Measurements from ENCODE around the gene REV1. TPM values are rescaled to one million over a fixed set of nuclear protein-coding genes. Genes with fewer than 3 reads are reported as not detected.

REV1 gene
- total and polyA plus RNA-seq, 9 of the 15 experiments (the other 6 are each of a cell fraction or from before 2014, with no cell fraction given) = 12.8 to 54.4 (median 29.6) TPM

DNA sequence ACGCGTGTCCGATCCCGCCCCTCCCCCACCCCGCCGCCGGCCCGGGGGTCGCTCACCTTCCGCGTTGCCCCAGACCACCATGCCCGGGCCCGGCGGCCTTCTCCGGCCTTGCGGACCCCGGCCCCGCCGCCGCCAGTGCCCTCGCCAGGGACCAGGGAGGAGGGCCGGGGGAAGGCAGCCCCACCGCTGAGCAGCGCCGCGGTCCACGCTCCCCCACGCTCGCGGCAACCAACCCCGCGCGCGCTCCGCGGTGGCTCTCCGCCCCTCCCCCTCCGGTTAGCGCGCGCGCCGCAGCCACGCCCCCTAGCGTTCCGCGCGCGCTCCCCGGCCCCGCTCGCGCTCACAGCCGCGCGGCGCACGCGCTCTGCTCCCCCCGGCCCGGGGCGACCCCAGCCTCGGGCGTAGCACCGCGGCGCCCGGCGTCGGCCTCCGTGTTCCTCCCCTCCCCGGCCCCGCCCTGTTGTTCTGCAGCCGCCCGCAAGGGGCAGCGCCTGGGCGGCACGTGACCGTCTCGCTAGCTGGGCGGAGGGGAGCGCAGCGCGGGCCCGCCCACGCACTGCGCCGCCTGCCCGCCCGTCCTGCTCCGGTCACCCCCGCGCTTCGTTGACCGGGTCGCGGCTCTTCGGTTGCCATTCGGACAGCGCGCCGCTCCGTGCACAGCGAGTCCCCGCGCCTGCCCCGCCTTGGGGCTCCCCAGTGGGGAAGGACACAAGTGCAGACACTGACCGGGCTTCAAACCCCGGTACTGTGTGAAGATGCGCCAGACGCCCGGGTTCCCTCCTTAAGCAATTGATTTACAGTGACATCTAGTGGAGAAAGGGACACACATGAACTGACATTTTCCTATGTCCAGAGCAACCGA lies at the start of gene REV1 (continued):
- TF ChIP-seq TCF3 (CRISPR knock-in tag; IDR thresholded peaks at IDR 0.05) (peak; percentile 32; the same call in 1 of the 2 replicates), CHD4 (IDR thresholded peaks at IDR 0.05; ENCODE audit: insufficient read depth, insufficient replicate concordance, low read depth, low read length, poor library complexity, severe bottlenecking) (no peak), ZC3H8 (IDR thresholded peaks at IDR 0.05) (no peak), BRD9 (IDR thresholded peaks at IDR 0.05; ENCODE audit: low read depth, partially characterized antibody) (peak; percentile 79), ETS2 (tag; IDR thresholded peaks at IDR 0.05; ENCODE audit: borderline replicate concordance, poor library complexity, severe bottlenecking) (no peak), LCOR (CRISPR knock-in tag; IDR thresholded peaks at IDR 0.05) (no peak), MAFK (IDR thresholded peaks at IDR 0.05; ENCODE audit: low read length) (no peak), ZNF507 (tag; conservative IDR thresholded peaks at IDR 0.05) (no peak), ZNF561 (CRISPR knock-in tag; conservative IDR thresholded peaks at IDR 0.05) (no peak), GTF2A2 (tag; IDR thresholded peaks at IDR 0.05) (no peak), ZNF586 (CRISPR knock-in tag; conservative IDR thresholded peaks at IDR 0.05) (no peak), ZZZ3 (IDR thresholded peaks at IDR 0.05) (no peak), ZNF274 (IDR thresholded peaks at IDR 0.05; ENCODE audit: borderline replicate concordance, low read depth, low read length) (no peak), HNRNPL (IDR thresholded peaks at IDR 0.05; ENCODE audit: low read depth, low read length) (no peak), NELFE (IDR thresholded peaks at IDR 0.05; ENCODE audit: insufficient read depth, insufficient read length) (no peak), HNRNPLL (IDR thresholded peaks at IDR 0.05; ENCODE audit: low read depth, low read length, poor library complexity, severe bottlenecking) (peak; percentile 54), STAT5A (IDR thresholded peaks at IDR 0.05; ENCODE audit: borderline replicate concordance, low read length) (peak; percentile 10; the same call in 1 of the 2 replicates), ATF7 (IDR thresholded peaks at IDR 0.05) (peak; percentile 87), NUFIP1 (IDR thresholded peaks at IDR 0.05; ENCODE audit: partially characterized antibody) (no peak)
- TF ChIP-seq, protein P1, sequence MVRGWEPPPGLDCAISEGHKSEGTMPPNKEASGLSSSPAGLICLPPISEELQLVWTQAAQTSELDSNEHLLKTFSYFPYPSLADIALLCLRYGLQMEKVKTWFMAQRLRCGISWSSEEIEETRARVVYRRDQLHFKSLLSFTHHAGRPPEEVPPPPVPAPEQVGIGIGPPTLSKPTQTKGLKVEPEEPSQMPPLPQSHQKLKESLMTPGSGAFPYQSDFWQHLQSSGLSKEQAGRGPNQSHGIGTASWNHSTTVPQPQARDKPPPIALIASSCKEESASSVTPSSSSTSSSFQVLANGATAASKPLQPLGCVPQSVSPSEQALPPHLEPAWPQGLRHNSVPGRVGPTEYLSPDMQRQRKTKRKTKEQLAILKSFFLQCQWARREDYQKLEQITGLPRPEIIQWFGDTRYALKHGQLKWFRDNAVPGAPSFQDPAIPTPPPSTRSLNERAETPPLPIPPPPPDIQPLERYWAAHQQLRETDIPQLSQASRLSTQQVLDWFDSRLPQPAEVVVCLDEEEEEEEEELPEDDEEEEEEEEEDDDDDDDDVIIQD (CRISPR knock-in tag; IDR thresholded peaks at IDR 0.05) = no peak
- TF ChIP-seq, protein P2, sequence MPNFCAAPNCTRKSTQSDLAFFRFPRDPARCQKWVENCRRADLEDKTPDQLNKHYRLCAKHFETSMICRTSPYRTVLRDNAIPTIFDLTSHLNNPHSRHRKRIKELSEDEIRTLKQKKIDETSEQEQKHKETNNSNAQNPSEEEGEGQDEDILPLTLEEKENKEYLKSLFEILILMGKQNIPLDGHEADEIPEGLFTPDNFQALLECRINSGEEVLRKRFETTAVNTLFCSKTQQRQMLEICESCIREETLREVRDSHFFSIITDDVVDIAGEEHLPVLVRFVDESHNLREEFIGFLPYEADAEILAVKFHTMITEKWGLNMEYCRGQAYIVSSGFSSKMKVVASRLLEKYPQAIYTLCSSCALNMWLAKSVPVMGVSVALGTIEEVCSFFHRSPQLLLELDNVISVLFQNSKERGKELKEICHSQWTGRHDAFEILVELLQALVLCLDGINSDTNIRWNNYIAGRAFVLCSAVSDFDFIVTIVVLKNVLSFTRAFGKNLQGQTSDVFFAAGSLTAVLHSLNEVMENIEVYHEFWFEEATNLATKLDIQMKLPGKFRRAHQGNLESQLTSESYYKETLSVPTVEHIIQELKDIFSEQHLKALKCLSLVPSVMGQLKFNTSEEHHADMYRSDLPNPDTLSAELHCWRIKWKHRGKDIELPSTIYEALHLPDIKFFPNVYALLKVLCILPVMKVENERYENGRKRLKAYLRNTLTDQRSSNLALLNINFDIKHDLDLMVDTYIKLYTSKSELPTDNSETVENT (CRISPR knock-in tag; IDR thresholded peaks at IDR 0.05) = no peak; the same call in none of the 2 replicates
- TF ChIP-seq, protein P3, sequence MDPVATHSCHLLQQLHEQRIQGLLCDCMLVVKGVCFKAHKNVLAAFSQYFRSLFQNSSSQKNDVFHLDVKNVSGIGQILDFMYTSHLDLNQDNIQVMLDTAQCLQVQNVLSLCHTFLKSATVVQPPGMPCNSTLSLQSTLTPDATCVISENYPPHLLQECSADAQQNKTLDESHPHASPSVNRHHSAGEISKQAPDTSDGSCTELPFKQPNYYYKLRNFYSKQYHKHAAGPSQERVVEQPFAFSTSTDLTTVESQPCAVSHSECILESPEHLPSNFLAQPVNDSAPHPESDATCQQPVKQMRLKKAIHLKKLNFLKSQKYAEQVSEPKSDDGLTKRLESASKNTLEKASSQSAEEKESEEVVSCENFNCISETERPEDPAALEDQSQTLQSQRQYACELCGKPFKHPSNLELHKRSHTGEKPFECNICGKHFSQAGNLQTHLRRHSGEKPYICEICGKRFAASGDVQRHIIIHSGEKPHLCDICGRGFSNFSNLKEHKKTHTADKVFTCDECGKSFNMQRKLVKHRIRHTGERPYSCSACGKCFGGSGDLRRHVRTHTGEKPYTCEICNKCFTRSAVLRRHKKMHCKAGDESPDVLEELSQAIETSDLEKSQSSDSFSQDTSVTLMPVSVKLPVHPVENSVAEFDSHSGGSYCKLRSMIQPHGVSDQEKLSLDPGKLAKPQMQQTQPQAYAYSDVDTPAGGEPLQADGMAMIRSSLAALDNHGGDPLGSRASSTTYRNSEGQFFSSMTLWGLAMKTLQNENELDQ (CRISPR knock-in tag; IDR thresholded peaks at IDR 0.05; ENCODE audit: borderline replicate concordance) = peak; percentile 87; the same call in 1 of the 2 replicates
